H1 (cell line): Measurements from ENCODE around the gene YAF2. TPM values are rescaled to one million over a fixed set of nuclear protein-coding genes. Genes with fewer than 3 reads are reported as not detected.

Experiments used
- CTCF ChIA-PET: fragments of 300-600 bp; sonication (Branson Sonifier 250); formaldehyde crosslinking; loops from one replicate; lab custom pipeline; 2021; ENCODE audit not compliant: partially characterized antibody; lab: Charles Lee
- POLR2A ChIA-PET: fragments of 300-600 bp; sonication (Branson Sonifier 250); formaldehyde crosslinking; loops from one replicate; lab custom pipeline; 2021; ENCODE audit warnings: inconsistent platforms; ENCODE audit not compliant: partially characterized antibody; lab: Charles Lee
- DNase-seq, 2 experiments: peaks; one replicate each; pipeline versions ENCODE4 v3.0.0 to v3.0.0-alpha.2; 2010 to 2022; ENCODE audit warnings: low spot score in 2 of 2, low read depth in 1 of 2, mixed read lengths in 1 of 2
- FAIRE-seq: peaks from 2 replicates; lab custom pipeline; 2011; peaks lifted over from hg19 to GRCh38; lab: Jason Lieb, UNC
- H2AFZ ChIP-seq: 2 replicates; pipeline ENCODE4 v1.8.1; 2012; ENCODE audit warnings: low read length, inconsistent platforms
- H2AK5ac ChIP-seq: 2 replicates; pipeline ENCODE4 v1.6.1; 2013; ENCODE audit warnings: low read depth, low read length
- H2BK120ac ChIP-seq: replicated peaks from 2 replicates; pipeline ENCODE3; 2013; ENCODE audit warnings: low read depth, low read length, inconsistent platforms
- H2BK12ac ChIP-seq: 2 replicates; pipeline ENCODE4 v1.6.1; 2013; ENCODE audit warnings: low read depth, low read length
- H2BK15ac ChIP-seq: 2 replicates; pipeline ENCODE4 v1.6.1; 2013; ENCODE audit warnings: low read length
- H2BK20ac ChIP-seq: 2 replicates; pipeline ENCODE4 v1.6.1; 2013; ENCODE audit warnings: low read length
- H2BK5ac ChIP-seq: 2 replicates; pipeline ENCODE4 v1.6.1; 2013; ENCODE audit warnings: low read depth, low read length
- H3K14ac ChIP-seq: 2 replicates; pipeline ENCODE4 v1.6.1; 2013; ENCODE audit warnings: inconsistent platforms; ENCODE audit not compliant: insufficient read length
- H3K18ac ChIP-seq: 2 replicates; pipeline ENCODE4 v1.6.1; 2013; ENCODE audit warnings: low read length; ENCODE audit errors: extremely low read depth
- H3K23ac ChIP-seq: 2 replicates; pipeline ENCODE4 v1.6.1; 2013; ENCODE audit warnings: inconsistent platforms; ENCODE audit not compliant: insufficient read length
- H3K23me2 ChIP-seq: 2 replicates; pipeline ENCODE4 v1.6.1; 2013; ENCODE audit warnings: low read depth, low read length
- H3K27ac ChIP-seq: 2 replicates; pipeline ENCODE4 v1.6.1; 2011; ENCODE audit warnings: low read depth, low read length, inconsistent platforms
- H3K27me3 ChIP-seq, 4 experiments: replicated peaks in 1 of 4; 1 replicate in 1 of 4; 2 replicates in 3 of 4; pipeline versions ENCODE4 v1.6.1 to v1.8.1; 2011 to 2013; ENCODE audit warnings: low read length in 3 of 4, mild to moderate bottlenecking in 3 of 4, inconsistent platforms in 2 of 4, mixed read lengths in 2 of 4, moderate library complexity in 1 of 4; ENCODE audit not compliant: control insufficient read depth in 3 of 4, insufficient read depth in 3 of 4; ENCODE audit errors: extremely low read depth in 1 of 4
- H3K36me3 ChIP-seq, 4 experiments: 2 replicates each; pipeline versions ENCODE4 v1.6.1 to v1.8.1; 2011 to 2013; ENCODE audit warnings: mild to moderate bottlenecking in 4 of 4, low read length in 3 of 4, moderate library complexity in 2 of 4, control low read depth in 1 of 4, inconsistent platforms in 1 of 4; ENCODE audit not compliant: insufficient read depth in 4 of 4, control insufficient read depth in 2 of 4
- H3K4ac ChIP-seq: replicated peaks from 2 replicates; pipeline ENCODE3; 2013; ENCODE audit warnings: low read length, low read depth, mixed read lengths, inconsistent platforms; ENCODE audit not compliant: insufficient read length
- H3K4me1 ChIP-seq, 4 experiments: replicated peaks in 1 of 4; 1 replicate in 1 of 4; 2 replicates in 3 of 4; pipeline versions ENCODE4 v1.6.1 to v1.8.1; 2011 to 2013; ENCODE audit warnings: low read length in 3 of 4, inconsistent platforms in 2 of 4, mixed read lengths in 1 of 4; ENCODE audit not compliant: insufficient read depth in 4 of 4, control insufficient read depth in 3 of 4
- H3K4me2 ChIP-seq, 2 experiments: 2 replicates each; pipeline versions ENCODE4 v1.6.1 to v1.8.1; 2011 to 2013; ENCODE audit warnings: low read depth in 2 of 2, low read length in 2 of 2, control low read depth in 1 of 2, inconsistent platforms in 1 of 2, mild to moderate bottlenecking in 1 of 2; ENCODE audit not compliant: insufficient read depth in 1 of 2
- H3K4me3 ChIP-seq, 4 experiments: fragments of 200-600, 300-600 bp in 1 of 4; sonication (generic), shearing (Covaris generic), sonication (Bioruptor Twin) in 1 of 4; 2 replicates each; pipeline versions ENCODE4 v1.5.1 to v1.8.1; 2011 to 2016; ENCODE audit warnings: low read length in 4 of 4, low read depth in 3 of 4, control low read depth in 2 of 4, inconsistent platforms in 2 of 4, mild to moderate bottlenecking in 2 of 4, mixed read lengths in 1 of 4, moderate library complexity in 1 of 4; ENCODE audit not compliant: insufficient read depth in 2 of 4; ENCODE audit errors: extremely low read depth in 1 of 4
- H3K56ac ChIP-seq: replicated peaks from 2 replicates; pipeline ENCODE3; 2013; ENCODE audit warnings: low read depth, mild to moderate bottlenecking, mixed read lengths, low read length, inconsistent platforms; ENCODE audit not compliant: insufficient read length
- H3K79me1 ChIP-seq: 2 replicates; pipeline ENCODE4 v1.6.1; 2013; ENCODE audit warnings: low read depth, low read length, control low read depth
- H3K79me2 ChIP-seq, 2 experiments: 2 replicates each; pipeline versions ENCODE4 v1.6.1 to v1.8.1; 2012 to 2013; ENCODE audit warnings: low read length in 2 of 2, mild to moderate bottlenecking in 2 of 2, inconsistent platforms in 1 of 2; ENCODE audit not compliant: insufficient read depth in 2 of 2, control insufficient read depth in 1 of 2
- H3K9ac ChIP-seq, 4 experiments: replicated peaks in 1 of 4; 1 replicate in 1 of 4; 2 replicates in 3 of 4; pipeline versions ENCODE4 v1.6.1 to v1.8.1; 2011 to 2013; ENCODE audit warnings: low read depth in 3 of 4, low read length in 3 of 4, control low read depth in 2 of 4, mild to moderate bottlenecking in 2 of 4, moderate library complexity in 2 of 4, inconsistent platforms in 1 of 4; ENCODE audit errors: extremely low read depth in 1 of 4
- H3K9me3 ChIP-seq, 2 experiments: 2 replicates each; pipeline versions ENCODE4 v1.6.1 to v1.8.1; 2012 to 2013; ENCODE audit warnings: mild to moderate bottlenecking in 2 of 2, moderate library complexity in 2 of 2, control low read depth in 1 of 2, inconsistent platforms in 1 of 2, low read depth in 1 of 2, low read length in 1 of 2, mixed read lengths in 1 of 2; ENCODE audit not compliant: insufficient read depth in 2 of 2
- H4K20me1 ChIP-seq, 2 experiments: replicated peaks in 1 of 2; 2 replicates each; pipeline versions ENCODE3 to v1.8.1; 2011 to 2013; ENCODE audit warnings: inconsistent platforms in 2 of 2, low read length in 2 of 2, mild to moderate bottlenecking in 1 of 2; ENCODE audit not compliant: insufficient read depth in 2 of 2, control insufficient read depth in 1 of 2
- H4K5ac ChIP-seq: 2 replicates; pipeline ENCODE4 v1.6.1; 2013; ENCODE audit warnings: low read length, low read depth, mixed read lengths, inconsistent platforms; ENCODE audit not compliant: insufficient read length
- H4K8ac ChIP-seq: 2 replicates; pipeline ENCODE4 v1.8.0; 2013; ENCODE audit warnings: mild to moderate bottlenecking, moderate library complexity, low read length, inconsistent platforms; ENCODE audit not compliant: insufficient read depth; ENCODE audit errors: extremely low read depth
- H4K91ac ChIP-seq: replicated peaks from 2 replicates; pipeline ENCODE3; 2013; ENCODE audit warnings: low read length, mixed read lengths, inconsistent platforms; ENCODE audit not compliant: insufficient read length
- CHD2 ChIP-seq: IDR thresholded peaks from 2 replicates; pipeline ENCODE4 v1.6.1; 2012; ENCODE audit warnings: low read length, improper control_type of control experiment
- CTCF ChIP-seq, 3 experiments: IDR thresholded peaks; 1 replicate in 2 of 3; 2 replicates in 1 of 3; pipeline versions ENCODE4 v1.5.1 to v1.6.1; 2011; ENCODE audit warnings: low read length in 3 of 3, mild to moderate bottlenecking in 3 of 3, inconsistent platforms in 2 of 3, low read depth in 1 of 3, moderate library complexity in 1 of 3; ENCODE audit not compliant: insufficient read depth in 1 of 3; ENCODE audit errors: control extremely low read depth in 1 of 3
- EZH2 ChIP-seq: fragments of 200-600 bp; sonication (generic); IDR thresholded peaks from 2 replicates; pipeline ENCODE4 v1.7.1; 2012; ENCODE audit warnings: low read depth, mild to moderate bottlenecking, moderate library complexity, low read length, inconsistent platforms; ENCODE audit not compliant: severe bottlenecking
- JUN ChIP-seq: IDR thresholded peaks from 2 replicates; pipeline ENCODE4 v1.6.1; 2011; ENCODE audit warnings: low read depth, mild to moderate bottlenecking, improper control_type of control experiment, low read length
- KDM5A ChIP-seq: fragments of 200-600 bp; IDR thresholded peaks from 2 replicates; pipeline ENCODE4 v1.7.1; 2012; ENCODE audit warnings: mild to moderate bottlenecking, low read length, inconsistent platforms, mixed read lengths
- MAFK ChIP-seq: IDR thresholded peaks from 2 replicates; pipeline ENCODE4 v1.6.1; 2012; ENCODE audit warnings: low read depth, mild to moderate bottlenecking, improper control_type of control experiment, low read length
- PHF8 ChIP-seq: fragments of 200-600 bp; sonication (generic); conservative IDR thresholded peaks from 2 replicates; pipeline ENCODE4 v1.7.1; 2012; ENCODE audit warnings: low read depth, mild to moderate bottlenecking, inconsistent platforms, low read length, moderate library complexity
- WGBS, 2 experiments: shearing (Covaris generic) in 1 of 2; methylation state at CpG; one replicate each; pipeline versions ENCODE4 v1.1.6 to v1.1.7; 2013 to 2015; ENCODE audit warnings: low lambda C conversion rate in 2 of 2, mixed read lengths in 2 of 2, inconsistent platforms in 1 of 2, low coverage in 1 of 2, missing lambda C conversion rate in 1 of 2; ENCODE audit not compliant: insufficient replicate concordance in 2 of 2, insufficient coverage in 1 of 2, insufficient read length in 1 of 2; ENCODE audit errors: extremely low coverage in 1 of 2, missing lambda C conversion rate in 1 of 2; 5-methylcytosine and 5-hydroxymethylcytosine counted together
- polyA plus RNA-seq, 7 experiments: library from polyadenylated mRNA; depleted of rRNA in 3 of 7; stranded (reverse) in 5 of 7; unstranded in 2 of 7; fragments of >200 nt in 5 of 7; fragments of 200-250 nt in 2 of 7; gene quantifications; 1 replicate in 5 of 7; 2 replicates in 1 of 7; 4 replicates in 1 of 7; pipeline versions ENCODE4 v1.2.1 to v1.2.3, GENCODE V29; 2011 to 2013; ENCODE audit warnings: missing spikeins in 2 of 7, mixed read lengths in 2 of 7
- total RNA-seq: library from RNA; stranded (reverse); fragmentation: NEBNext Ultra II Directional; extraction: Animal tissue kit (Norgen Biotek cat#: 25700); gene quantifications from 2 replicates; pipeline ENCODE4 v1.2.1, GENCODE V29; 2021

Gene YAF2
- total and polyA plus RNA-seq, 2 of the 8 experiments (the other 6 are each of a cell fraction or from before 2014, with no cell fraction given) = 0.50 to 2.2 TPM

GRCh38 chr12:42167711-42168110 is 70.3 kb downstream of the YAF2 start:
- H2BK12ac ChIP-seq = no peak overlapping the region
- H3K23me2 ChIP-seq = no peaks in the 10 kb centered on the region
- H2AFZ ChIP-seq = no peak overlapping the region
- no peaks in the 10 kb centered on the region for H3K9me3 ChIP-seq
- no peaks in the 10 kb centered on the region for H3K79me1 ChIP-seq
- H3K4me3 ChIP-seq = no peak overlapping the region
- H3K23ac ChIP-seq = no peak overlapping the region
- H3K36me3 ChIP-seq = no peaks in the 10 kb centered on the region
- H3K27me3 ChIP-seq = no peaks in the 10 kb centered on the region
- no peak for FAIRE-seq
- H4K5ac ChIP-seq = no peak overlapping the region
- no peak overlapping the region for H3K27ac ChIP-seq
- H2BK5ac ChIP-seq = no peak overlapping the region
- H2BK20ac ChIP-seq = no peak overlapping the region
- CTCF ChIA-PET = interaction anchor here (1.3 kb wide), 1 partner anchor 9 kb away, joined by 5 read pairs; no protein-coding TSS in a partner anchor
- no peak overlapping the region for H2BK15ac ChIP-seq
- 82% methylated on average over 6 of the region's 6 CpGs; no CpG with 5 or more reads in 1 of the 2 experiments for WGBS, 2 experiments
- no peak for TF ChIP-seq CHD2
- no peak for TF ChIP-seq CTCF (IDR thresholded peaks at IDR 0.05; ENCODE audit: control extremely low read depth in 1 of 3, insufficient read depth in 1 of 3, low read depth in 1 of 3, low read length in 3 of 3)
- TF ChIP-seq KDM5A = no peak
- no peak for TF ChIP-seq JUN
- TF ChIP-seq MAFK = no peak
- TF ChIP-seq EZH2 = no peak
- no peak for TF ChIP-seq PHF8
- H3K4ac ChIP-seq = no peak overlapping the region
- H3K56ac ChIP-seq = no peak overlapping the region
- no peak overlapping the region for H3K14ac ChIP-seq
- no peaks in the 10 kb centered on the region for H4K20me1 ChIP-seq
- no peak overlapping the region for H3K4me2 ChIP-seq
- no peak overlapping the region for H3K18ac ChIP-seq
- no peak overlapping the region for H4K91ac ChIP-seq
- H3K9ac ChIP-seq = no peak overlapping the region
- POLR2A ChIA-PET = no interaction called here
- H2AK5ac ChIP-seq = no peak overlapping the region
- H4K8ac ChIP-seq = no peak overlapping the region
- no peaks in the 10 kb centered on the region for H3K4me1 ChIP-seq
- no peak for DNase-seq
- H3K79me2 ChIP-seq = no peaks in the 10 kb centered on the region
- H2BK120ac ChIP-seq = no peak overlapping the region
